Fibroblast of peridontal ligament (primary cell): ENCODE measurements around the gene SERPIND1.
"Not testable (repeated sequence)": the region's sequence is repeated elsewhere in the genome, so short reads cannot be mapped to it uniquely, and the experiment has no call there.

ENCODE experiments used
- DNase-seq: peaks from one replicate; pipeline ENCODE4 v3.0.0-alpha.2; 2010; ENCODE audit errors: extremely low read depth

SERPIND1 gene

DNA sequence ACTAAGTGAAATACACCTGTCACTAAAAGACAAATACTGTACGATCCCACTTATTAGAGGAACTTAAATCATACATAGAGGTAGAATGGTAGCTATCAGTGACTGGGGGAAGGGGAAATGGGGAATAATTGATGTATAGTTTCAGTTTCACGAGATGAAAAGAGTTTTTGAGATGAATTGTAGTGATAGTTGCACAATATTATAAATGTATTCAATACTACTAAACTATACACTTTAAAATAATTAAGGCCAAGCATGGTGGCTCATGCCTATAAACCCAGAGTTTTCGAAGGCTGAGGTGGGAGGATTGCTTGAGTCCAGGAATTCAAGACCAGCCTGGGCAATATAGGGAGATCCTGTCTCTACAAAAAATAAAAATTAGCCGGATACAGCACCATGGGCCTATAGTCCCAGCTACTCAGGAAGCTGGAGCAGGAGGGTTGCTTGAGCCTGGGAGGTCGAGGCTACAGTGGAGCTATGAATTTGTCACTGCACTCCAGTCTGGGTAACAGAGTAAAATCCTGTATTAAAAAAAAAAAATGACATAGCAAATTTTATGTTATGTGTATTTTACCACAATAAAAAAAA, 40.4 kb downstream of the SERPIND1 start:
- no peak for DNase-seq

DNA sequence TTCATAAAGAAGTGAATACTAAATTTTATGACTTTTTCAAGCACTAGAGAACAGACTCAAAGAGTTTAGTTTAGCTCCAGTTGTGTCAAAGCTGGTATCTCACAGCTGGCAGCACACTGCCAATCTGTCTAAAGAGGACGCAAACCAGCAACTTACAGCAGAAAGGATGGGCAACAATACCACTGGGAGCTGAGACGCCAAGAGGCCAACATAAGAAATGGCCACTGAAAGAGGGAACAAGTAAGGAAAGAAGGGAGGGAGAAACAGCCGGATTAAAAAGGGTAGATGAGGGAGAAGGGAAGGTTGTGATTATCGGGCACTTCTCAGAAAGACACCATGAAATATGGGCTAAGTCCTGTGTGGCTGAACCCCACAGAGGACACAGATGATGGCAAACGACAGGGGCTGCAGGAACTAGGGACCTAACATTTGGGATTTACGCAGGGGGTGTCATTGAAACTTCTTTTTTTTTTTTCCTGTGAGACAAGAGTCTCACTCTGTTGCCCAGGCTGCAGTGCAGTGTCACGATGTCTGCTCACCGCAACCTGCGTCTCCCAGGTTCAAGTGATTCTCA, 41.7 kb downstream of the SERPIND1 start:
- DNase-seq: no peak

DNA sequence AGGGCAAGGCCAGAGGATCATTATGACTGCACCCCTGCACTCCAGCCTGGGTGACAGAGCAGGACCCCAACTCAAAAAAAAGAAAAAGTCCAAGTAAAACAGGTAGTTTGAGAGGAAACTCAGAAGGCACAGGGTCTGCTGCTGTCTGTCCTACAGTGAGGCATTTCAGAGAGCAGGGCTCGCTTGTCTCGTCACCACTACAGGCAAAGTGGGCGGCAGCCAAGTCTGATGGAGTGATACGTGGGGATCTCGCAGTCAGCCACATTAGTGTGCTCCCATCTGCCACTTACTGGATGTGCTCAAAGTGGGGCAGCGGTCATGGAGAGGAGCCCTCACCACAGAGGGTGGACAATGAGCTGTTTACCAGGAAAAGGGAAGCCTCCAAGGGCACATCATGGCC, 42.6 kb downstream of the SERPIND1 start:
- DNase-seq: no peak

DNA sequence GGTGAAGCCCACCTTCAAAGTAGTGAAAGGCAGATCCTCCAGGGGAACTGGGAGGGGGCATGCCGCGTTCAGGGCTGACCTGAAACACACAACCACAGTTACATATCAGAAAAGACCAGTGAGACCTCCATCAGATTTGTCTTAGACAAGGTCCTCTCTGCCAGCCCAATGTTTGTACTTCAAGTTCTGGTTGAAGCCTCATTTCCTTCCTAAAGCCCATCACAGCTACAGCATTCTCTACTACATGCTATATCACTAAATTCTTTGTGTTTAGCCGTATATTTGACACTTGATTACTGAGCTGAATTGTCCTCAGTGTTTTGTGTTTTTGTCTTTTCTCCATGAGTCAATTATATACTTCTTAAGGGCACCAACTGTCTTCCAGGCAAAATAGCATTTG, 44.6 kb downstream of the SERPIND1 start:
- DNase-seq: no peak

DNA sequence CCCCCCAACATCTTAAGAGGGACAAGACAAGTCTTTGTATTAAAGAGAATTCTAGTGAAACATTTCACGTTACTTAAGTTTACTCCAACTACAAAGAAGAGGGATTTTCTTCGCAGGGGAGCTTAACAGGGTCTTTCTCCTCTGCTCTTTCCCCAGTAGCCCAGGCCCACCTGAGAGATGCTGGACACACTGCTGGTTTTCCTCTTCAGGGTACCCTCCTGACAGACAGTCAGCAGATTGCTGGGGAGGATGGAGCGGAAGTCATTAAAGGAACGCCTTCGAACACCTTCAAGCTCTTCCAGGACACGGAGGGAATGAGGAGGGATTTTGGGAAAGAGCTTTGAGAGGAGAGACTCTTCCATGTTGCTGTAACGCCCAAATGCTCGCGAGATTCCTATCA, 45.6 kb downstream of the SERPIND1 start:
- no peak for DNase-seq

DNA sequence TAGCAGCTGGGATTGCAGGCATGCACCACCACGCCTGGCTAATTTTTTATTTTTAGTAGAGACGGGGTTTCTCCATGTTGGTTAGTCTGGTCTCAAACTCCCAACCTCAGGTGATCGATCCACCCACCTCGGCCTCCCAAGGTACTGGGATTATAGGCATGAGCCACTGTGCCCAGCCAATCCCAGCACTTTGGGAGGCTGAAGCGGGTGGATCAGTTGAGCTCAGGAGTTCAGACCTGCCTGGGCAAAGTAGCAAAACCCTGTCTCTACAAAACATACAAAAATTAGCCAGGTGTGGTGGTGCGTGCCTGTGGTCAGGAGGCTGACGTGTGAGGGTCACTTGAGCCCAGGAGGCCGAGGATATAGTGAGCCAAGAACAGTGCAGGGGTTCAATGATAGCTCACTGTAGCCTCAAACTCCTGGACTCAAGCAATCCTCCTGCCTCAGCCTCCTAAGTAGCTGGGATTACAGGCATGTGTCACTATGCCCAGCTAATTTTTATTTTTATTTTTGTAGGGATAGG, 47.9 kb downstream of the SERPIND1 start:
- DNase-seq: not testable (repeated sequence)

DNA sequence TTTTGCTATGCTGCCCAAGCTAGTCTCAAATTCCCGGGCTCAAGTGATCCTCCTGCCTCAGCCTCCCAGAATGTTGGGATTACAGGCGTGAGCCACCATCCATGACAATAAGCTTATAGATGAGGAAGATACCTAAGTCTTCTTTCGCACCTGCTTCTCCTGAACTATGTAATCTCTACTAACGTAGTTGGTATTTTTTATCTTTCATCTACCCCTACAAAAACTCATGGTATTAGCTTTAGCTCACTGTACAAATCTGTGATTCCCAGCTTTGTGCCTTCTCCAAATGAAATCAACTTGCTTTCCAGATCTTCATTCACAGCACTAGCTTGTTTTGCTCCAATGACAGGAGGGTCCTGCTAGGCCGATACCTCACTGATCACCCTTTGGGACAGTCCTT, 48.3 kb downstream of the SERPIND1 start:
- DNase-seq: no peak

DNA sequence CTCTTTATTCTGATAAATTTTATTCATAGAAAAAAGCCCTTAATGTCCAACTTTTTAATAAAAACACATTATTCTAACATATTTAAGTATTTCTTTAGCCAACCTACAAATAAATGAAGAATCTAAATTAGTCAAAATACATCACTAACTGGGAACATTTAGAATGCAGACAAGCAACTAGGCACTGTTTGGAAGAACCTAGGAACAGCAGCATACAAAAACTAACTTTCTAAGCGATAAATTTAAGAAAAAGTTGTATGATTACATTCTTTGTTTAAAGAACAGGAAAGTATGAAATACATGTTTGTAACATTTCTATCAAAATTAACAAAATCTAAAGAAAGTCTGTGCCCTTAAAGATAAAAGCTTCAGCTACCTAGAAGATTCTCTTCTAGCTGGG, 49.4 kb downstream of the SERPIND1 start:
- DNase-seq: no peak

DNA sequence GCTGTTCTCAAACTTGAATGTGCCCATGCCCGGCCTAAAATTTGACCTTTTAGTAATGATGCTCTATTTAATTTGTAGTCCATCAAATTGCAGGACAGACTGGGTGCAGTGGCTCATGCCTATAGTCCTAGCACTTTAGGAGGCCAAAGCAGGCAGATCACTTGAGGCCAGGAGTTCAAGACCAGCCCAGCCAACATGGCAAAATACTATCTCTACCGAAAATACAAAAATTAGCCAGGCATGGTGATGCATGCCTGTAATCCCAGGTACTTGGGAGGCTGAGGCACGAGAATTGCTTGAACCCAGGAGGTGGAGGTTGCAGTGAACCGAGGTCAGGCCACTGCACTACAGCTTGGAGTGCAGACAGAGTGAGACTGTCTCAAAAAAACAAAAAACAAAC, 51.3 kb downstream of the SERPIND1 start:
- DNase-seq: not testable (repeated sequence)

DNA sequence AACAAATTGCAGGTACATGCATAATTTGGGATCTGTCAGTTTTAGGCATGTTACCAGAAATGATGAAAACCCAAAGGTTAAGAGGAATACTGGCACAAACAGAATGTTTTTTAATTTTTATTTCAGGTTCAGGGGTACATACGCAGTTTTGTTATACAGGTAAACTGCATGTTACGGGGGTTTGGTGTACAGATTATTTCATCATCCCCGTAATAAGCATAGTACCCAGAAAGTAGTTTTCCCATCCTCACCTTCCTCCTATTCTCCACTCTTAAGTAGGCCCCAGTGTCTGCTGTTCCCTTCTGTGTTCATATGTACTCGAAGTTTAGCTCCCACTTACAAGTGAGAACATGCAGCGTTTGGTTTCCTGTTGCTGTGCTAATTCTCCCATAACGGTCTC, 51.7 kb downstream of the SERPIND1 start:
- no peak for DNase-seq

DNA sequence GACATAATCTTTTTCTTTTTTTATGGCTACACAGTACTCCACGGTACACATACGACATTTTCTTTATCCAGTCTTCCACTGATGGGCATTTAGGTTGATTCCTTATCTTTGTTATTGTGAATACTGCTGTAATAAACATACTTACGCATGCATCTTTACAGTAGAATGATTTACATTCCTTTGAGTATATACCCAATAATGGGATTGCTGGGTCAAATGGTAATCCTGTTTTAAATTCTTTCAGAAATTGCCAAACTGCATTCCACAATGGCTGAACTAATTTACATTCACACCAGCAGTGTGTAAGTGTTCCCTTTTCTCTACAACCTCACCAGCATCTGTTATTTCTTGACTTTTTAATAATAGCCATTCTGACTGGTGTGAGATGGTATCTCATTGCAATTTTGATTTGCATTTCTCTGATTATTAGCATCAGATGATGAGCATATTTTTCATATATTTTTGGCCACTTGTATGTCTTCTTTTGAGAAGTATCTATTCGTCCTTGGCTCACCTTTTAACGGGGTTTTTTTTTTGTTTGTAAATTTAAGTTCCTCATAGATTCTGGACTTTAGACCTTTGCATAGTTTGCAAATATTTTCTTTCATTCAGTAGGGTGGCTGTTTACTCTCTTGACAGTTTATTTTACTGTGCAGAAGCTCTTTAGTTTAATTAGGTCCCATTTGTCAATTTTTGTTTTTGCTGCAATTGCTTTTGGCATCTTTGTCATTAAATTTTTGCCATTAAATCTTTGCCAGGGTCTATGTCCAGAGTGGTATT, 52.6 kb downstream of the SERPIND1 start:
- not testable (repeated sequence) for DNase-seq

DNA sequence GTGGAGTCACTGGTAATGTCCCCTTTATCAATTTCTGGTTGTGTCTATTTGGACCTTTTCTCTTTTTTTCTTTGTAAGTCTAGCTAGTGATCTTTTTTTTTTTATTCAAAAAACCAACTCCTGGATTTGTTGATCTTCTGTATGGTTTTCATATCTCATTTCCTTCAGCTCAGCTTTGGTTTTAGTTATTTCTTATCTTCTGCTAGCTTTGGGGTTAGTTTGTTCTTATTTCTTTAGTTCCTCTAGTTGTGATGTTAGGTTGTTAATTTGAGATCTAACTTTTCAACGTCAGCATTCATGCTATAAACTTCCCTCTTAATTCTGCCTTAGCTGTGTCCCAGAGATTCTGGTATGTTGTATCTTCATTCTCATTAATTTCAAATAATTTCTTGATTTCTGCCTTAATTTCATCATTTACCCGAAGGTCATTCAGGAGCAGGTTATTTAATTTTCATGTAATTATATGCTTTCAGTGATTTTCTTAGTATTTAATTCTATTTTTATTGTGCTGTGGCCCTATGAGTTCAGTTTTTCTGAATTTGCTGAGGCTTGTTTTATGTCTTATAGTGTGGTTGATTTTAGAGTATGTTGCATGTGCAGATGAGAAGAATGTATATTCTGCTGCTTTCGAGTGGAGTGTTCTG, 55.7 kb downstream of the SERPIND1 start:
- DNase-seq: no peak

DNA sequence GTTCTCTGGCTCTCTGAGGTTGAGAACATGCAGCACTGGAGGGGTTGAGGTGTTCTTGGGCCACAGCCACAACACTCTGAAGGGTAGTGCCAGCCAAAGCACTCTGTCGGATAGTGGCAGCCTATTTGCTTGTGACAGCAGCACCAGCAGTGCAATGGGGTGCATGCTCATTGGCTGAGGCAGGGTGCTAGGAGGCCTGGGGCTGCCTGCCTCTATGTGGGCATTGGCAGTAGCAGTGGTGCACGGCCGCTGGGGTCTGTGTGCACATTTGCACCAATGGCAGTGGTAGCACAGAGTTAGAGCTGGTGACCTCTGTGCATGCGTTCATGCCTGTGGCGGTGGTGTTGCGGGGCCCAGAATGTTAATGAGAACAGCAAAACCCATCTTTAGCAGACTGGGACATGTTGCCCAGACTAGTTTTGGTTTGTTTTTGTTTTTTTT, 59.3 kb downstream of the SERPIND1 start:
- DNase-seq: no peak

DNA sequence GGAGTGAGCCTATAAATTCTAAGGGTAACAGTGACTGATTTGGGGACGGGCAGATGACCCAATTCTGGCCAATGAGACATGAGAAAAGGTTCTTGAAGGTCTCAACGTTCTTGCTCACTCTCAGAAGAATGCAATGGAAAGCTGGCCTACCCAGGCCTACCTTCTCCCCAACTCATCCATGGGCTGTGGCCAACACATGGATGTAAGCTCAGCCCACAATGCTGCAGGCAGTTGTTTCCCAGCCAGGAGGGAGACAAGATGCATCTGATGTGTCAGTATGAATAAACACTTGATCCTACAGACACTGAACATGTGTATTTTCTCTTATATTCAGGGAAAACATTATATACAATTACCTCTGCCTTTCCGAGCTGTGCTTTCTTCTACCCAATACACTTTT, 60.3 kb downstream of the SERPIND1 start:
- DNase-seq: no peak

DNA sequence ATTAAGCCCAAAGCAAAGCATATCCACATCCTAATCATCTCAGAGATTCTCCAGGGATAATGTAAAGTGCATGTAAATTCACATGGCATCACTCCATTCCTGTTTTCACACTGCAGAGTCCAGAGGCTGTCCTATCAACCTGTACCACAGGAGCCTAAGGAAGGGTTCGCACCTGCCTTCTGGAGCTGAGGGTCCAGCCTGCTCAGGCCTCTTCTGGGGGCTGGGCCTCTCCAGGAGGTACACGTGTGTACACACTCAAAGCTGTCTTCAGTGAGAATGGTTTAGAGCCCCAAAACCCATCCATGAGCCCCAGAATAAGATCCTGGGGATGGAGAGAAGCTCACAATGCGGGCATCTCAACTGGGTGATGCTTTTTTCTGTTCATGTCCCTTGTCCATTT, 60.8 kb downstream of the SERPIND1 start:
- DNase-seq: no peak
